GM19455 (cell line): ENCODE results near the gene MRTFB.

Source experiments
- ATAC-seq: cut with Tn5 transposase; IDR thresholded peaks from one replicate; pipeline ENCODE4 v1.9.1; 2021; ENCODE audit not compliant: unreplicated experiment

MRTFB gene

GRCh38 chr16:14063618-14064581 lies 7.2 kb upstream of the MRTFB start:
- ATAC-seq = no peak

DNA sequence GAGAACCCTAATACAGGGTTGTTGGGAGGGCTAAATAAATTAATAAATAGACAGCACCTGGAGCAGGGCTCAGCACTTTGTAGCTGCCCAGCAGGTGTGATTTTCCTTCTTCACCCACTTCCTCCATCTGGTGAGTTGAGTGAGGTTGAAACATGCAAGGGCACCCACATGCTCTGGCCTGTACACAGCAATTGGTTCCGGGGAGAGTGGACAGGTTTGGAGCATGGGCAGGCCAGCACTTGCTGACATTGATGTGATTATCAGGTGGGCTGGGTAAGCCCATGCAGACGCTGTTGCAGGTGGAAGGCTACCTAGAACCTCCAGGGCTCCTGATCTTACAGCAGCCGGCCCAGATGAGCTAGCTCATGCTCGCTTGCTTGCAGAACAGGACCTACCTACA lies 1.3 kb upstream of the MRTFB start:
- ATAC-seq = no peak

GRCh38 chr16:14070555-14070876 lies 603 bp upstream of the MRTFB start:
- ATAC-seq = peak; percentile 30

- peak; percentile 44 for ATAC-seq
These were observed 605 bp downstream of the MRTFB start for GRCh38 chr16:14071576-14072271.

- ATAC-seq = no peak
These were observed 1.2 kb downstream of the MRTFB start for GRCh38 chr16:14072360-14072759.

DNA sequence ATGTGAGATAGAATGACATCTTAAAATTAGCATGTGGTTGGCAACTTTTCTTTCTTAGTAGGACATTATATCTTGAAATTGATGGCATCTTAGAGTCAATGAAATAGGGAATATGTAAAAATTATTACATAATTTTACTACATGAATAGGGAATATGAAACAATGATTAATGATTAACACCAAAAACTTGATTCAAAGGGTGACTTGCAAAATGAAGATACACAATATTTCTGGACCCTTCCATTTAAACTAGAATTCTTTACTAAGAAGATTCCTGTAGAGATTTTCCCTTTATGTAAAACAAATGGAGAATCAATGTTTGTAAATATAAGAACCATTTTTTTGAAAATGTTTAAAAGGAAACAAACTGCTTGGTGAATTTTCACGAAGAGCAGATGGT lies 3.4 kb downstream of the MRTFB start:
- ATAC-seq = no peak

DNA sequence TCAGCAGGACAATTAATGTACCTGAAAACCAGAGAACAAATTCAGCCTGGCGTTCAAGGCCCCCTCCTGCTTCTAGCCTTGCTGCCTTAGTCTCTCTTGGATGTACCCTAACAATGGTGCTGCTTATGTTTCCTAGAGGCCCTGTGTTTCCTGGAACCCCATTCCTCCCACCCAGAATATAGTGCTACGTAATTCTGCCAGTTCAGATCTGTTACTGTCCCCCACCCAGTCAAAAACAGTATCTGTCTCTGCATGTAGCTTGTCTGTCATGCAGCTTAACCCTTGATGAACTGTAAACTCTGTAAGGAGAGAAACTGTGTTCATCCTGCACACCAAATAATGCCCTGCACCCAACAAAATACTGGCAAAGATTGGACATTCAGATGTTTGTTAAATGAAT lies 6.8 kb downstream of the MRTFB start:
- ATAC-seq = no peak

DNA sequence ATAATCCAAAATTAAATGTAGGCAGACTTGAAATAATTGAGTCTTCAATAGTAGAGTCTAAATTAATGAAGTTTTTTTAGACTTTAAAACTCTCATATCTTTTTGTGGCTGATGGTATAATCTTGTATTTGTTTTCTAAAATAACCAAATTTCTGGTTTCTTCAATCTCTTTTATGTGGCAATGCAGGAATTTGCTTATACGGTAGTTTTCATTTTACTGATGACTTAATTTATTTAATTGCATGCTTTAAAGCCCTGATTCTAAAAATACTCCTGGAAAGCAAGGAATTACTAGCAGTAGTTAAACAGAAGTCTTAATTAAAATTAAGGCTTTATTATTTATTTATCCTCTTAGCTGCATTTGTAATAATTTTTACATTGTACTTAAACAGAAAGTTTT lies 15.4 kb downstream of the MRTFB start:
- ATAC-seq = no peak

- ATAC-seq = no peak
These were observed 16.1 kb downstream of the MRTFB start for GRCh38 chr16:14087181-14087580.

- no peak for ATAC-seq
These were observed 16.6 kb downstream of the MRTFB start for GRCh38 chr16:14087590-14088154.

DNA sequence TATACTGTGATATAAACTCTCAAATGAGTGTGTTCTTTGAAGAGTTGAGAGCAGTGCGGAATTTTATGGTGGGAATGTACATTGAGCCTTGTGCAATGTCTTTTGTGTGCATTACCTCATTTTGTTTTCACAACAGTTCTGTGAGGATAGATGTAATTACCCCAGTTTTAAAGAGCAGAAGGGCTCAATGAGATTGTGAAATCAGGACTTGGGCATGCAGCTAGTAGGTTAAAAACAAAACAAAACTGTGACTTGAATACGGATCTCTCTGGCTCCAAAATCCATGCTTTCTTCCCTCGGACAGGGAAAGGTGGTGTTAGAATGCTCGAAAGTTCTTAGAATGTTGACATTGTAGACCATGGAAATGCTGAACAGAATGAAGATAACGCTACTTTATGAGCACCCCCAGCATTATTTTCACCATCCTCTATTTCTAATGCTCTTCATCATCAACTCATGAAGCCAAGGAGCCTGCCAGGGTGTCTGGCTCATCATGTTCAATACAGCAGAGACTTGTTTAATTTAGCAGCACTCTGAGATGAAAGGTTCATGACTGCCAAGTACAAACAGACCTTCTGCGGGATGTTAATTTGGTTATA lies 17.1 kb downstream of the MRTFB start:
- no peak for ATAC-seq

- no peak for ATAC-seq
These were observed 18.2 kb downstream of the MRTFB start for GRCh38 chr16:14089283-14089823.

DNA sequence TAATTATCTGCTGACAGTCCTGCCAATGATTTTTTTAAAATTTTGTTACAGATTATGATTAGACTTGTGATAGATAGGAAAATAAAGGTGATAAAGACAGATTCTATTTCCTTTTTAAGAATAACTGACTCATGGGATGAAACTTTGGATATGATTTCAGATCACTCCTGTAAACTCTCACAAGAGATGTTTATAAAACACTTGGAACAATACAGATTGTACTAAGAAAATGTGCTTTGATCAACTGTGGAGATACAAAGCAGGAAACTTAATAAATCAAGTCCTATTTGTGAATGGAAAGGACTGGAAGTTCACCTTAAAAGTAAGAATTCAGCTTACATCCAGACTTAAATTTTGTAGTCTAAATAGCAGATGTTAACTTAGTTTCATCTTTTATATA lies 21.4 kb downstream of the MRTFB start:
- ATAC-seq = no peak

GRCh38 chr16:14095883-14096551 lies 24.9 kb downstream of the MRTFB start:
- no peak for ATAC-seq

GRCh38 chr16:14097182-14097959 lies 26.3 kb downstream of the MRTFB start:
- ATAC-seq = no peak

DNA sequence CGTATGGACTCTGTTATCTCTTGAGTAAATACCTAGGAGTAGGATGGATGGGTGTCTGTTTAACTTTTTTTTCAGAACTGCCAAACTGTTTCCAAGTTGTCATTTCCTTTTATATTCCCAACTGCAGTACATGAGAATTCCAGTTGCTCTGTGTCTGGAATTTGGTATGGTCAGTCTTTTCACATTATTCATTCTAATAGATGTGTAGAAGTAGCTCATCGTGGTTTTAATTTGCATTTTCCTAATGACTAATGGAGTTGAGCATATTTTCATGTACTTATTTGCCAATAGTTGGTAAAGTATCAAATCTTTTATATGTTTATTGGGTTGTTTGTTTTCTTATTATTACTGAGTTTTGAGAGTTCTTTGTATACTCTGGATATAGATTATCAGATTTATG lies 27.0 kb downstream of the MRTFB start:
- no peak for ATAC-seq

DNA sequence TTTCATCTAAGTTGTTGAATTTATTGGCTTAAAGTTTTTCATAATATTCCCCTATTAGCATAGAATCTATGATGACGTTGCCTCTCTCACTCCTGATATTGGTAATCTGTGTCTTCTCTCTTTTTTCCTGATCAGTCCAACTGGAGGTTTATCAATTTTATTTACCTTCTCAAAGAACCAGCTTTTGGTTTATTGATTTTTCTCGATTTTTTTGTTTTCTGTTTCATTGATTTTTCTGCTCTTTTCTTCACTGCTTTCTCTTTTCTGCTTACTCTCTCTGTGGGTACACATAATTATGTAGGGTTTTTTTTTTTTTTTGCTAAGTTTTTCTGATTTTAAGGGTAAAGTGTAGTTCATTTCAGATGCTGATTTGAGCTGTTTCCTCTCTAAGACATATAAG lies 29.7 kb downstream of the MRTFB start:
- no peak for ATAC-seq

GRCh38 chr16:14101415-14101814 lies 30.3 kb downstream of the MRTFB start:
- ATAC-seq = no peak

DNA sequence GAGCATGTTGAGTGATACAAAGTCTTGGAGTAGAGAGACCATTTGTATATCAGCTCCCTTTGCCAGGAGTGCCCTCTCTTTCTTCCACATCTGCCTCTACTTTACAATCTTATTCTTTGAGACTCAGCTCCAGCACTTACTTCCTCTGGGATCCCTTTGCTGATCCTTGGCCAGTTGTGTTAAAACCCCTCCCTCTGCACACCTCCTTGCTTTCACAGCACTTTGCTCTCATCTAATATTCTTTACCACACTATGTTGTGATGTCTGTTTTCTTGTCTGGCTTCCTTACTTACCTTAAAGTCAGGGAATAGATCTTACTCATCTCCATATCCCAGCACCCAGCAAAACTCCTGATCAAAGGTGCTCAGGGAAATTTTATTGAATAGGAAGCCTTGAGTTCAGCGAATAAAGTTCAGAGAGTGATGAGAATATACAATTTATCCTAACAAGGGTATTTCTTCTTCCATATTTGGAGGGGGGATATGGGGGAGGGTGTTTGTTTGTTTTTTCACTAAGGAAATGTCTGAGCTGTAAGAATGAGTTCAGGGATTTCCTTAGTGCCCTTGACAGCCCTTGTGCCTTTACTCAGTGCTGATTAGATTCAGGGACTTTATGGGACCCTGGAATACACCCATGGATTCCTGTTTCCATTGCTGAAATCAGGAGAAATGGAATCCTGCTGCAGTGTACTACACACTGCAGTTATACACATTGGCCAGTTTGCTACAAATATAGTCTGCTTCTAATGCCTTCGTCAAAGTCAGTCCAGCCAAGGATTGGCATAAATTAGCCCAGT lies 32.0 kb downstream of the MRTFB start:
- no peak for ATAC-seq
